HEK293T (cell line): ENCODE measurements around the gene MMP25.

Experiments used
- CTCF ChIA-PET: fragments of 350-600 bp; formaldehyde crosslinking; extraction: SDS; loops from one replicate; lab custom pipeline; 2021; ENCODE audit warnings: antibody characterized with exemption, inconsistent platforms; lab: Yijun Ruan, JAX
- POLR2A ChIA-PET: fragments of 350-600 bp; formaldehyde crosslinking; extraction: SDS; loops from one replicate; lab custom pipeline; 2020; ENCODE audit warnings: antibody characterized with exemption, inconsistent platforms; lab: Yijun Ruan, JAX
- DNase-seq: peaks from one replicate; pipeline ENCODE4 v3.0.0; 2012; ENCODE audit warnings: mixed read lengths; ENCODE audit errors: extremely low spot score
- ARNT ChIP-seq: fragments of 450-650 bp; IDR thresholded peaks from 2 replicates; pipeline ENCODE4 v1.6.1; 2017; ENCODE audit warnings: mild to moderate bottlenecking
- BHLHE40 ChIP-seq: fragments of 450-650 bp; IDR thresholded peaks from 2 replicates; pipeline ENCODE4 v1.6.1; 2016; ENCODE audit warnings: mild to moderate bottlenecking, moderate library complexity, borderline replicate concordance
- CTBP1 ChIP-seq: fragments of 450-650 bp; IDR thresholded peaks from 2 replicates; pipeline ENCODE4 v1.6.1; 2016; ENCODE audit warnings: borderline replicate concordance
- ELF4 ChIP-seq: fragments of 450-650 bp; IDR thresholded peaks from 2 replicates; pipeline ENCODE4 v1.6.1; 2017; ENCODE audit warnings: antibody characterized with exemption
- FOXA1 ChIP-seq: fragments of 450-650 bp; IDR thresholded peaks from 2 replicates; pipeline ENCODE4 v1.6.1; 2016; ENCODE audit warnings: mild to moderate bottlenecking
- FOXK2 ChIP-seq: fragments of 450-650 bp; IDR thresholded peaks from 2 replicates; pipeline ENCODE4 v1.6.1; 2016; ENCODE audit warnings: mild to moderate bottlenecking
- FOXM1 ChIP-seq: fragments of 450-650 bp; IDR thresholded peaks from 2 replicates; pipeline ENCODE4 v1.6.1; 2017; ENCODE audit warnings: mild to moderate bottlenecking, borderline replicate concordance
- HDGF ChIP-seq: fragments of 450-650 bp; IDR thresholded peaks from 2 replicates; pipeline ENCODE4 v1.6.1; 2017; ENCODE audit warnings: antibody characterized with exemption, borderline replicate concordance
- L3MBTL2 ChIP-seq: fragments of 450-650 bp; conservative IDR thresholded peaks from 2 replicates; pipeline ENCODE4 v1.6.1; 2016; ENCODE audit warnings: mild to moderate bottlenecking
- LEF1 ChIP-seq: fragments of 450-650 bp; IDR thresholded peaks from 2 replicates; pipeline ENCODE4 v1.6.1; 2017; ENCODE audit warnings: mild to moderate bottlenecking, borderline replicate concordance
- NFRKB ChIP-seq: fragments of 450-650 bp; IDR thresholded peaks from 2 replicates; pipeline ENCODE4 v1.6.1; 2016; ENCODE audit warnings: mild to moderate bottlenecking, moderate library complexity
- SP1 ChIP-seq: fragments of 450-650 bp; IDR thresholded peaks from 2 replicates; pipeline ENCODE4 v1.6.1; 2017
- SUZ12 ChIP-seq: fragments of 450-650 bp; IDR thresholded peaks from 2 replicates; pipeline ENCODE4 v1.6.1; 2016; ENCODE audit warnings: mild to moderate bottlenecking
- TARDBP ChIP-seq: fragments of 450-650 bp; IDR thresholded peaks from 2 replicates; pipeline ENCODE4 v1.6.1; 2016
- ZNF384 ChIP-seq: fragments of 450-650 bp; IDR thresholded peaks from 2 replicates; pipeline ENCODE4 v1.6.1; 2016
- TF ChIP-seq, protein P1 (sequence below): fragments of 450-650 bp; IDR thresholded peaks from 2 replicates; pipeline ENCODE4 v1.6.1; 2016

MMP25 gene

DNA sequence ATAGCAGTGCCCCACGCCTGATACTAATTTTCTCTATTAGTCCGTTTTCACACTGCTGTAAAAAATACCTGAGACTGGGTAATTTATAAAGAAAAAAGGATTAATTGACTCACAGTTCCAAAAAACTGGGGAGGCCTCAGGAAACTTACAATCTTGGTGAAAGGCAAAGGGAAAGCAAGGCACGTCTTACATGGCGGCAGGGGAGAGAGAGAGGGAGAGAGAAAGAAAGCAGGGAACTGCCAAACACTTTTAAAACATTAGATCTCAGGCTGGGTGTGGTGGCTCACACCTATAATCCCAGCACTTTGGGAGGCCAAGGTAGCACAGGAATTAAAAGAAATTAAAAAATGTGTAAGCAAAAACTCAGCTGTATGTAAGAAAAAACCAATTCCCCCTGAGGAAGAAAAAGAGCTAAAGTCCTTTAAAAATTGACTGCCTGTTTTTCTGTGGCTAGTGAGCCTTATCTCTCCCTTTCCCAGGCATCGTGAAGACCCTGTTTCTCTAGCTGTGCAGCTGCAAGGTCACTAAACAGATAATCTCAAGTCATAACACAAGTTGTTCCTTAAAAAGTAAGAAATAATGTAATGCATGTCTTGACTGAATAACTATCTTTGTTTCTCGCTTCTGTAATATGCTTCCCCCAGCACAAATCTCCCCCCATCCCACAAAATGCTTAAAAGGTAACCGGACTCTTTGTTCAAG lies 38.8 kb downstream of the MMP25 start:
- no peak for DNase-seq
- POLR2A ChIA-PET, result no interaction called here
- CTCF ChIA-PET, result interaction anchor here (0.7 kb wide), 1 partner anchor 1144 kb away, joined by 3 read pairs; no protein-coding TSS in a partner anchor
- TF ChIP-seq SP1 (no peak), FOXK2 (no peak), CTBP1 (no peak), ARNT (no peak), HDGF (no peak), NFRKB (no peak), LEF1 (no peak), SUZ12 (no peak), ELF4 (no peak), L3MBTL2 (no peak), FOXM1 (no peak), BHLHE40 (no peak), TARDBP (no peak), ZNF384 (no peak)
- TF ChIP-seq, protein P1, sequence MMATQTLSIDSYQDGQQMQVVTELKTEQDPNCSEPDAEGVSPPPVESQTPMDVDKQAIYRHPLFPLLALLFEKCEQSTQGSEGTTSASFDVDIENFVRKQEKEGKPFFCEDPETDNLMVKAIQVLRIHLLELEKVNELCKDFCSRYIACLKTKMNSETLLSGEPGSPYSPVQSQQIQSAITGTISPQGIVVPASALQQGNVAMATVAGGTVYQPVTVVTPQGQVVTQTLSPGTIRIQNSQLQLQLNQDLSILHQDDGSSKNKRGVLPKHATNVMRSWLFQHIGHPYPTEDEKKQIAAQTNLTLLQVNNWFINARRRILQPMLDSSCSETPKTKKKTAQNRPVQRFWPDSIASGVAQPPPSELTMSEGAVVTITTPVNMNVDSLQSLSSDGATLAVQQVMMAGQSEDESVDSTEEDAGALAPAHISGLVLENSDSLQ, result no peak

- POLR2A ChIA-PET, result no interaction called here
- TF ChIP-seq NFRKB (no peak), ARNT (no peak), CTBP1 (no peak), LEF1 (no peak), ZNF384 (no peak), FOXM1 (no peak), FOXK2 (no peak), FOXA1 (no peak)
- CTCF ChIA-PET, result interaction anchor here (0.7 kb wide), 1 partner anchor 1145 kb away, joined by 3 read pairs; no protein-coding TSS in a partner anchor
- no peak for DNase-seq
These were observed 39.7 kb downstream of the MMP25 start for GRCh38 chr16:3085868-3086595.

GRCh38 chr16:3086596-3087242 lies 40.4 kb downstream of the MMP25 start:
- no peak for DNase-seq
- no peak for TF ChIP-seq TARDBP
- no peak for TF ChIP-seq FOXM1
- TF ChIP-seq ELF4, result no peak
- no peak for TF ChIP-seq BHLHE40
- no peak for TF ChIP-seq L3MBTL2
- TF ChIP-seq, protein P1, result no peak
- no peak for TF ChIP-seq NFRKB
- ChIA-PET POLR2A (interaction anchor here (0.6 to 1.2 kb wide), 3 partner anchors 28 to 67 kb away, joined by 3 to 6 read pairs (median 3); partner anchors contain the start of gene TNFRSF12A), CTCF (interaction anchor here (0.5 to 1.5 kb wide), 4 partner anchors 46 to 233 kb away, joined by 3 to 4 read pairs (median 3); no protein-coding TSS in a partner anchor)

GRCh38 chr16:3087243-3088235 lies 41.2 kb downstream of the MMP25 start:
- no peak for TF ChIP-seq NFRKB
- TF ChIP-seq ARNT, result no peak
- TF ChIP-seq SUZ12, result no peak
- no peak for TF ChIP-seq ELF4
- no peak for TF ChIP-seq LEF1
- no peak for TF ChIP-seq TARDBP
- TF ChIP-seq, protein P1, result no peak
- no peak for TF ChIP-seq CTBP1
- TF ChIP-seq HDGF, result no peak
- no peak for TF ChIP-seq L3MBTL2
- TF ChIP-seq BHLHE40, result no peak
- TF ChIP-seq ZNF384, result no peak
- TF ChIP-seq FOXK2, result no peak
- no peak for TF ChIP-seq FOXA1
- ChIA-PET CTCF (interaction anchor here (0.5 to 1.5 kb wide), 4 partner anchors 45 to 233 kb away, joined by 3 to 4 read pairs (median 3); no protein-coding TSS in a partner anchor), POLR2A (interaction anchor here (0.6 to 1.2 kb wide), 4 partner anchors 25 to 67 kb away, joined by 3 to 6 read pairs (median 3); partner anchors contain the start of genes TNFRSF12A and ZNF205)
- no peak for DNase-seq

DNA sequence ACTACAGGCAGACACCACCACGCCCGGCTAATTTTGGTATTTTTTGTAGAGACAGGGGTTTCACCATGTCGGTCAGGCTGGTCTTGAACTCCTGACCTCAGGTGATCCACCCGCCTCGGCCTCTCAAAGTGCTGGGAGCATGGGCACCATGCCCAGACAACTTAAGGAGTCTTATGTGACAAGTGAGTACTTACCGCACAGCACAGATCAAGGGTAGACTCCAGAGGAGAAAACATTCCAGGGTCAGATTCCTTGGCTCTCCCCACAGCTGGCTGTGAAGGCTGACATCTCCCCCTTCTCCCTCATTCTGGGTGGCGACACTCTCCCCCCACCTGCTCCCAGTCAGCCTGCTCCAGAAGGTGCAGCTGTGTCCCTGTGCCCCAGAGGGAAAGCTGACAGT lies 42.1 kb downstream of the MMP25 start:
- no peak for DNase-seq
- ChIA-PET POLR2A (interaction anchor here (1.2 kb wide), 1 partner anchor 68 kb away, joined by 4 read pairs; the partner anchor contains the start of gene TNFRSF12A), CTCF (no interaction called here)
- TF ChIP-seq FOXM1, result no peak
- no peak for TF ChIP-seq L3MBTL2
